HuH-7.5 (cell line): ENCODE data around the gene PRADC1.

Experiments
- DNase-seq: peaks from one replicate; pipeline ENCODE4 v3.0.0; 2011; ENCODE audit warnings: low spot score

The PRADC1 gene

DNA sequence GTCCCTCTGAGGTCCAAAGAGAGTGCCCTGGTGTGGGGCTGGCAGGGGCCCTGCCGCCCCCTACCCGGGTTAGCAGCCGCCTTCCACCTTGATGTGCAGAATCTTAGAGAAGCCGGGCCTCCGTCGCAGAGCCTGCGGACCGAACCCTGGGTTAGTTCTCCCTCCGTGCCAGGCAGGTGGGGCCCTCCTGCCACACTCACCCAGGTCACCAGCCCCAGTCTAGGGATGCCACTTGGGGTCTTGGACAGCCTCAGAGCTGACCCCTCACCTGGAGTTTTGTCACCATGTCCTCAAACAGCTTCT is 25.8 kb upstream of the PRADC1 start:
- no peak for DNase-seq

DNA sequence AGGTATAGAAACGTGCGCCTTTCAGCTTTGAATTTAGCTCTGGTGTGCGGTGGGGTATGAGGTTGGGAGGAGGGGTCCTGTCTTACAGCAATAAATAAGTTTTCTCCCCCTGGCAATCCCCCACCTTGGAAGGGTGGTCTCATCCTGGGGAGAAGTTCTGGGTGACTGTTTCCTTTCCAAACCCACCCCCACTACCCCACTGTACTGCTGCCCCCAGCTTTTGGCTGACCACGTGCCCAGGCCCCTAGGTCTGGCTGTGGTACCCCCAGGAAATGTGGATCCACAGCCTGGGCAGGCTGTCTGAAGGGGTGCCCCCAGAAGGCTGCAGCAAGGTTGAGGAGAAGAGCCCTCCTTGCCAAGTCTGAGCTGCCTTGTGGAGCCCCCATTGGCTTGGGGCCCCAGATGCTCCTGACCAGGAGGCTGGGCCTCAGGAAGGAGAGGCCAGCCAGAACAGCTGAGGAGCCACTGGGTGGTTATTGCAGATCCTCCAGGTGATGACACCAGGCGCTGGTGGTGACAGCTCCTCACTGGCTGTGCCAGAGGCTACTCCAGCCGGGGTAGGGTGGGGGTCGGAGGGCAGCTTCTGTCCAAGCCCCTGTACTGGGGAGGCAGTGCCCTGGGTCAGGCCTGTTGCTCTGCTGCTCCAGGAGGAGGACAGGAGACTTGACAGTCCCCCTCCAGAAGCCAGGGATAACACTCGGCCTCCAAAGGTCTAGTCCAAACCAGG is 25.3 kb upstream of the PRADC1 start:
- DNase-seq = no peak

DNA sequence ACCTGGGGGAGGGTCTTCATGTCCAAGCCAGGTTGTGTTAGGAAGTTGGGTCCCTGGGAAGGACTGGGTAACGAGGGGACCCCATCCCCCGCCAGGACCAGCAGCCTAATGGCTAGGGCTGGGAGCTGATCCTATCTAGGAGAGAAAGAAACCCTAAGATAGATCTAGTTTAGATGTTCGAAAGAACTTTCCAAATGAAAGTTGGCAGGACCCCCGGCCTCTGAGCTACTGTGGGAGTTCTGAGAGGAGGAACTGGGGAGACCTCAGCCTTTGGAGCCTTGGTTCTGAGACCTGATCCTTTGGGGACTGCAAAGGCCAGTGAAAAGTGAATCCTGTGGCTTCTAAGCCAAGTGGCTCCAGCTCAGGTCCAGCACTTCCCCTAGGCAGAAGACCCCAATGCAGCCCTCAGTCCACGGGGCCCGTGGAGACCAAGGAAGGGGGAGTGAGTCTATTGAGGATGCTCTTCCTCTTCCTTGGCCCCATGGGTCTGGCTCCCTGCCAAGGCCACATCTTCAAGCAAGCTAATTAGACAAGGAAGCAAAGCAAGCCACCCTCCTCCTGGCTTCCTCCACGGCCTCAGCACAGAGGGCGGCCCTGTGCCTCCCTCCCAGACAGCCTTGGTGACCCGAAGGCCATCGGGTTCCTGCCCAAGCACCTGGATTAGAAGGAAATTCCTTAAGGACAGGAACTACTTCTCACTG is 24.5 kb upstream of the PRADC1 start:
- DNase-seq = no peak

DNA sequence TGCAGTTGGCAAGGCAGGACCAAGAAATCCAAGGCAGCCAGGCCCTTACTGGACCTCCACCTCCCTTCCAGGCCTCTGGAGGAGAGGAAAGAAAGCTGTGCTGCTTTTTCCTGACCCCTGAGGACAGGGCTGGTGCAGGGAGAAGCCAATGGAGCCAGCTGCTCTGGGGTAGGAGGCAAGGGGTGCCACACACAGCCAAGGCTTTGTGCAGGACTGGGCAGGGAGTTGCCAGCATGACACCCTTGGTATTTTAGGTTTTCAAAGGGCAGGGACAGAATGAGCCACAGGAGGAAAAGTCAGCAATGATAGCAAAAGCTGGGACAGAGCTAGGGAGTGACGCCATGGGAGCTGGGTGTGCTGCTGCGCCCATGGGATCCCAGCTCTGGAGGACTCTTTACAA is 24.0 kb upstream of the PRADC1 start:
- DNase-seq = no peak

DNA sequence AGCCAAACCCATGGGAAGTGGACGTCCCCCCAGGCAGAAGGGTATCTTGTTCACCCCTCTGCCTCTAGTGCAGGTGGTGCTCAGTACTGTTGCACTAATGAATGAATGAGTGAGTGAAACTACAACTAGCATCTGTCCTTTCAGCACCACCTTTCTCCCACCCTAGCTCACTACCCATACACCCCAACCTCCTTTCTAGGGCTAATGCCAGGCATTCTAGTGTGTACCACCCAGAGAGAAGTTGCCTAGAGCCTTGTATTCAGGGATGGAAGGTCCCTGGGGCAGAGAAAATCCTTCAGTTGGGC is 23.5 kb upstream of the PRADC1 start:
- DNase-seq = no peak

DNA sequence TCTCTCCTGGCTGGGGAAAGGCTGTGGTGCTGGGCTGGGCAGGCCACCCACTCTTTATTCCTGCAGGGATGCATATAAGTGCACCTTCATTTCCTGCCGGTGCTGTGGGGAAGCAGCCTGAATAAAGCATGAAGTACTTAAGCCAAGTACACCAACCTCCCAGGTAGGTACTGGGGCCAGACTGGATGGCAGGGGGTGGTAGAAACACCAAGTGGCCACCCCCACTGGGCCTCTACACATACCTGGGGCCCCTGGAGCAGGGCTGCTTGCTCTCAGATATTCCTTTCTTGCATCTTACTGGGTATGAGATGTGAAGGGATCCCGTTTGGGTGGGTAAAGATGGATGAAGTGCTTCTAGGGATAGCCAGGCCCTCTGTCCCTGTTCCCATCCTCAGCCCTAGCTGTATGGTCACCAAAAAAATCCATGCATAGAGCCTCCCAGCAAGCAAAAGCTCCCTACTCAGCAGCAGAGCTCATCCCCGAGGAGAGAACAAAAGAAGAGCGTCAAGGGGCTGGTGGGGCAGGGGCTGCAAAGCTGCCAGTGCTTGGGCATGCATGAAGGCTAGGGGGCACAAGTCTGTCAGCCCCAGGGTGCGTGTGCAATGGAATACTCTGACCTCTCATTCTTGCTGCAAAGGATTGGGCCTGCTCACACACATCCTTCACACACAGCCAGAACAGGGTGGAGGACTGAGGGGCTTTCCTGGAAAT is 23.0 kb upstream of the PRADC1 start:
- DNase-seq = no peak

DNA sequence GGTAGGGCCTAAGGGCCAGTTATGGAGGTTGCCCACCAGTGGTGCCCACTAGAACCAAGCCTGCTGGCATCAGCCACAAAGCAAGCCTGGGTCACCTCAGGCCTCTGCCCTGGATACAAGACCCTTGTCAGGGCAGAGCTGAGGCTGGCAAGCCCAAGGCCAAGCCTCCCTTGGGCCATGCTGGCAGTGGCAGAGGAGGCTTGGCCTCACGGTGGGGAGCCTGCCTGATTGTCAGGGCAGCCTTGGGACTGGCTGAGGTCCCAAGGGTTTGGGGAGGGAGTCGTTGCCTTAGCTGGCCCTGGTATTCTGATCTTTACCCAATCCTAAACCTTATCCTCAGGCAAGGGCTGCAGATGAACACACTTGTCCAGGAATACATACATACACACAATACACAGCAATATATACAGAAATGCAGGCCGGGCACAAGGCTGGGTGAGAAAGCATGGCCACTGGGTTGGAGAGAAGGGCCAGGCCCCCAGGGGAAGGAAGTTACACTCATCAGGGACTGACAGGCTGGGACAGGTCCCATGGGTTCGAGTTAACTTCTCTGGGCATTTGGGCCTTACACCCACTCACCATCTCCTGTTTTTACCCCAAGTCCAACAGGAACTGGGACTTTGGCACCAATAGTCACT is 22.1 kb upstream of the PRADC1 start:
- no peak for DNase-seq

DNA sequence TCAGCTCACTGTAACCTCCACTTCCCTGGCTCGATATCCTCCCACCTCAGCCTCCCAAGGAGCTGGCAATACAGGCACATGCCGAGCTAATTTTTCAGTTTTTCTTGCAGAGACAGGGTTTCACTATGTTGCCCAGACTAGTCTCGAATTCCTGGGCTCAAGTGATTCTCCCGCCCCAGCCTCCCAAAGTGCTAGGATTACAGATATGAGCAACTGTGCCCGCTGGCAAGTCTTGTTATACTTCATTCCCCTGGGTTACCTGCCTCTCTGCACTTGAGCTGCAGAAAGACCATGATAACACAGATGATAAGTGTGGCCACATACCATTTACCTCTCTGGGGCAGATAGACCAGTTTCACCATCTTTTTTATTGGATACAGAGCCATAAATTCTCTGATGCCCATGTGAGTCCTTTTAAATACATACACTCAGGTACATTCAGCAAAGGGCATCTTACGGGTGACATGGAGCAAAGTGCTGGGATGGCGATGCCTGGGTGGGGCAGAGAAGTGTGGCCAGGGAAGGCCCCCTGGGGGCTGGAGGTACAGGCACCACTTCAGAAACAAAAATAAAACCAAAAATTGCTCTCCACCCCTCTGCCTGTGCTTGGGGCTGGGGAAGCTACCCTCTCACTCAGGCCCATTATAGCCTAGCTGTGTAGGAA is 21.4 kb upstream of the PRADC1 start:
- DNase-seq = no peak

DNA sequence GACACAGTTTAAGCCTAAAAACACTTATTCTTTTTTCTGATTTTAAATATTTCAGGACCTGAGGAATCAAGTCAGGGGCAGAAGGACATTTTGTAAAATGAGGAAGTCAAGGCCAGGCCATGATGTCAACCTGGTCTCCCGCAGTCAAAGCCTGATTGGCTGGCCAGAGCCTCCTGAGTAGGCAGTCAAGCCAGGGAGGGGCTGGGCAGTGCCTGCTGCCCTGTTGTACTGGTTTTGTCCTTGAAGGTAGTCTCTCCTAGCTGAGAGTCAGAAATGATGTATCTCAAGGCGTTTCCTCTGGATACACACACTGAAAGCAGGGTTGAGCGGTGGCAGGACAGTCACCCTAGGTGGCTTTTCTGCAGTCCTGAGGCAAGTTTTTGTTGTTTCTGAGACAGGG is 20.9 kb upstream of the PRADC1 start:
- no peak for DNase-seq

DNA sequence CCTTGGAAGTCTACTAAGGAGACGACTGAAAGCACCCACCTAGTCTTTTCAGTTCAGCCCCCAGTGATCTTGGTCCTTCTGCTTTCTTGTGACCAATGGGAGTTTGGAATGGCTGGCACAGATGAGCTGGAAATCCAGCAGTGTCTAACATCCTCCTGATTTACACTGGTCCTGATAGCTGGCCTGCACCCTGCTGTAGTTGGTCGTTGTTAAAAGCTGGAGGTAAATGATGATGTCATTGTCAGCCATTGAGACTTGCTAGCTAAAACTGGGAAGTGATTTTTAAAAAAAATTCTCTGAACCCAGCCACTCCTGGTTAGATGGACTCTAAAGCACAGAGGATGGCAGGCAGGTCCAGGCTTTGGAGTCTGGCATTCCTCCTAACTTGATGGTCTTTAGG is 20.4 kb upstream of the PRADC1 start:
- no peak for DNase-seq

DNA sequence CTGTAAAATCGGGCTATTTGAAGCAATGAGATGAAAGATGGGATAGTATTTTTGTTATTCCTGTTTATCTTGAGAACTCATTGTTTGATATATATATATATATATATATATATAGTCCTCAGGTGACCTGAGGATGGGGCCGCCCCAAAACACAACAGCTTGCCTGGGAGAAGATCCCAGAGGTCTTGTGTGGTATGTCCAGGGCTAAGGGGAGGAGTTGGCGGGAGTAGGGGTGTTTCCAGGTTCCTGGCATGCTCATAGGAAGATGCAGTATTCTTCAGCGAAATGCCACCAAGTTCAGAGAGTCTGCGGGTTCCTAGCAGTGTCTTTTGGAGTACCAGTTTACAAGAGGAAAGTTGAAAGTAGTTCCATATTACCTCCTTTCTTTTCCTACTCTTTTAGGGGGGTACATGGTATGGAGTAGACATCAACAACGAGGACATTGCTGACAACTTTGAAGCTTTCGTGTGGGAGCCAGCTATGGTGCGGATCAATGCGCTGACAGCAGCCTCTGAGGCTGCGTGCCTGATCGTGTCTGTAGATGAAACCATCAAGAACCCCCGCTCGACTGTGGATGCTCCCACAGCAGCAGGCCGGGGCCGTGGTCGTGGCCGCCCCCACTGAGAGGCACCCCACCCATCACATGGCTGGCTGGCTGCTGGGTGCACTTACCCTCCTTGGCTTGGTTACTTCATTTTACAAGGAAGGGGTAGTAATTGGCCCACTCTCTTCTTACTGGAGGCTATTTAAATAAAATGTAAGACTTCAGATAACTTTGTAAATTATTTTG is 19.4 kb upstream of the PRADC1 start:
- DNase-seq = no peak

DNA sequence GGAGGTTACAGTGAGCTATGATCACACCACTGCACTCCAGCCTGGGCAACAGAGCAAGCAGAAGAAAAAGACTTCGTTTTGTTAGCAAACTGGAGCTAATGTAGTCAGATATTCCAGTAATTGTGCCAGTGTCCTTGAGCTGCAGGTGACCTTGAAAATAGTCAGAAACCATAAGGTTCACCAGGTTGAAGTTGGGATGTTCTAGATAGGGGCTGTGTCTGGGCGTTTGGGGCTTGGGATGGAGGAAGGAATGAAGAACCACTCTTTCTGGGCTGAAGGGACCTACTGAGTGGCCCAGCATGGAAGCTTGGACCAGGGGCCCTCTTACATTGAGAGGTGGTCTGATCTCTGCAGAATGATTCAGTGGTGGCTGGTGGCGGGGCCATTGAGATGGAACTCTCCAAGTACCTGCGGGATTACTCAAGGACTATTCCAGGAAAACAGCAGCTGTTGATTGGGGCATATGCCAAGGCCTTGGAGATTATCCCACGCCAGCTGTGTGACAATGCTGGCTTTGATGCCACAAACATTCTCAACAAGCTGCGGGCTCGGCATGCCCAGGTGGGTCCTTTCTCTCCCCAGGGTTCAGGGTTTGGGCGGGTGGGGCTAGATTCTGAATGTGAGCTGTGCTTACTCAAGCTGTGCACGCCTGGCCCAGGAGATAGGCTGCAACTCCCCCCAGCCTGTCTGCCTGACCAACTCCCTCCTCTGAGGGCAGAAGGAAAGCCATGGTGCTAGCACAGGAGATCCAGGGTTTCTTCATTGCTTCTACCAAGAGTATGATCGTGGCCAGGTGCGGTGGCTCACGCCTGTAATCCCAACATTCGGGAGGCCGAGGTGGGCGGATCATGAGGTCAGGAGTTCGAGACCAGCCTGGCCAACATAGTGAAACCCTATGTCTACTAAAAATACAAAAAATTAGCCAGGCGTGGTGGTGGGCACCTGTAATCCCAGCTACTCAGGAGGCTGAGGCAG is 18.1 kb upstream of the PRADC1 start:
- DNase-seq = no peak

DNA sequence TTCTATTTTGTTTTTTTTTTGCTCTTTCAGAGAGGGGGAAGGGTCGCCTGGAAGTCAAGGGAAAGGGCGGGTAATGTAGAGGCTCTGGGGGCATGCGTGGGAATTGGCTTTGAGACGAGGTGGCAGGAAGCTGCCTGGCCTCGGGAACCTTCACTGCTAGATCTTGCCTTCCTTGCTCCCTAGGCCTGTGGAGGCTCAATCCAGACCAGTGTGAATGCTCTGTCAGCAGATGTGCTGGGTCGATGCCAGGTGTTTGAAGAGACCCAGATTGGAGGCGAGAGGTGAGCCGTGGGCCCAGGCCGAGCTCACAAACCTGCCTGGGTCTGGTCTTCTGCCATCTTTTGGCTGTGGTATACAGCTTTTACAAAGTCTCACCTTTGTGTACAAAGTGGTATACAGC is 16.6 kb upstream of the PRADC1 start:
- no peak for DNase-seq

DNA sequence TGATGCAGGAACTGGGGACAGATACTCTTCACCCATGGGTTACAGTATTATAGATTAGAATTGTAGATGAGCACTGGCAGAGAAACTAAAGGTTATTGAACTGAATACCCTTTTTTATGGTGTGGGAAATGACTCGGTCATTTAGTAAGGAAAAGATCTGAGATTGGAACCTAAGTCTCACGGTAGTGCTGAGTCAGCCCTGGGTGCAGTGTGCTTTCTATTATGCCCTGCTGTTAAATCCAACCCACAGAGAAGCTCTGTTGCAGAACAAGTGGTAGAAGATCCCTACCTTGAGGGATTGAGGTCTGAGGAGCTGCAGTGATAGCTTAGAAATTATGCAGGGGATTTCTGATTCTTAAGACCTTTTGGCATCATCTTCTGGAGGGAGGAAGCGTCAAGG is 13.8 kb upstream of the PRADC1 start:
- DNase-seq = no peak

DNA sequence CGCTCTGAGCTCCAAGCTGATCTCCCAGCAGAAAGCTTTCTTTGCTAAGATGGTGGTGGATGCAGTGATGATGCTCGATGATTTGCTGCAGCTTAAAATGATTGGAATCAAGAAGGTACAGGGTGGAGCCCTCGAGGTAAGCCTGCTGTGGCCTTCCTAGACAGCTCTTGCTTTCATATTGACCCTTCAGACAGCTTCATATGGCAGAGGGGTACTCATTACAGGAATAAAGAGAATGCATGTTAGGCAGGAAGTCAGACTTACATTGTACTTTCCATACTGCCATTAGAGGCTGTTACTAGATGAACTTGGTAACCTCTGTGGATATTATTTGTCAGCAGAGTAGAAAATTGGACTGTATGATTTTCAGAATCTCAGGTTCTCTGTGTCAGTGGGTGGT is 11.5 kb upstream of the PRADC1 start:
- no peak for DNase-seq

DNA sequence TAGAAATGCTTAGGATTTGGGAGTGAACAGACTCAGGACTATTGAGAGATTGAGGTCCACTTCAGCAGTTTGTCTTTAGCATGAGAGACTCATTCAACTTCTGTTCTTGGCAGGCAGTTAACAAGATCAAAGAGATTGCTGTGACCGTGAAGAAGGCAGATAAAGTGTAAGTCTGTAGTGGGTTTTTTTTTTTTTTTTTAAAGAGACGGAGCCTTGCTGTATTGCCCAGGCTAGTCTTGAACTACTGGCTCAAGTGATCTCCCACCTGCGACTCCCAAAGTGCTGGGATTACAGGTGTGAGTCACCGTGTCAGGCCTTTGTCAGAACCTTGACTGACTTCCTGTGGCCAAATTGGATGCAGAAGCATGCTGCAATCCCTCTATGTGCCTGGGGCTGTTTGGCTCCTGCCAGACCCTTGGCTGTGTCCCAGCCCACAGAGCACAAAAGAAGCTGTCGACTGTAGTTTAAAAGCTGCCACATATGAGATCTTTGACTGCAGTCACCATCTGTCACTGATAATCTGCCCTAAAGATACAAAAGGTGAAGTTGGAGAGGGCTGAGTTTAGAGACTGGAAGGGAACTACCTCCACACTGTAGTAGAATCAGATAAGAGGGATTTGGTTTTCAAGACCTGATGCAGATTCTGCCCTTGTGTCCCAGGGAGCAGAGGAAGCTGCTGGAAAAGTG is 11.0 kb upstream of the PRADC1 start:
- no peak for DNase-seq

DNA sequence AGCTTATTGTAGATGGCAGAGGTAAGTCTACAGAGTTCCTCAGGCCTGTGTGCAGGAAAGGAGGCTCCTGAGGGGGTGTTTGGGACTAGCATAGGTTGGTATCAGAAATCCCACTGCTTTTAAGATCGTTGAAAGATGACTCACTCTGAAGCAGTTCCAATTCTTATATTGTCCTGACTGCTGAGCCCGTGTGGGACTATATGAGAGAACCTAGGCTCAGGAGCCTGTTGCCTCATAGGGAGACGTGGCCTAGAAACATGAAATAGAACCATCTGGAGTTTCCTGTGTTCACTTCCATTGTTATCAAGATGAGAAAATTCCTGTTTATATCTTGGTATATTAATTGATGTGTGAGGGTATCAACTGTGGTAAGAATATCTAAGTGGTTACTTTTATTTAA is 6.7 kb upstream of the PRADC1 start:
- DNase-seq = no peak

DNA sequence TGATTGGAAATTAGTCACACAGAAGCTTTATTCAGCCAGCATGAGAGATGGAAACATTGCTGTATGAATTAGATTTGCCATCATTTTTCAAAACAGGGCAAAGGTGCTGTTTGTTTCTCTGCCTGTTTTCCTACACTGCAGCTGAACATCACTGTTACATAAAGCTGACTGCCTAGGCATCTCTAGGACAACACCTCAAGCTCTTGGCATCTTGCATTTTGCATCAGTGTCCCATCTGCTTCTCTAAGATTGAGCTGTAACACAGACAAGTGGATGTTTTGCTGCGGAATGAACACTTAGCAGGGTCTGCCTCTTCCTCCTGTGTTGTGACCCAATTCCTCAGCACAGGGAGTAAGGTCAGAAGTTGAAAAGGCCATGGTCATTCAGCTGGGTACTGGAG is 5.9 kb upstream of the PRADC1 start:
- no peak for DNase-seq

DNA sequence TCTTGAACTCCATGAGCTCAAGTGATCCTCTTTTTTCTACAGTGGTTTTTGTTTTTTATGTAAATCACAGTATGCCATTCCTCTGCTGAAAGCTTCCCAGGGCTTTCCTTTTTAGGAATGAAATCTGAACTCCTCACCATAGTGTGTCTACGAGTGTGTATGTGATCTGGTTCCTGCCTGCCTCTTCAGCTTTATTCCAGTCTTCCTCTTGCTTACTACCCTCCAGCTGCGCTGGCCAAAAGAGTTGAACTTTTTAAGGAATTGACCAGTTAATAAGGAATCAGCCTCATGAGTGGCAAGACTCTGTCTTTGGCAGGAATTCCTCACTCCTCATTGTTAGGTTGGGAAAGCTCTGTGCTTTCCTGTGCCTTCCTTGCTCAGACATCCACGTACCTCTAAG is 5.1 kb upstream of the PRADC1 start:
- DNase-seq = no peak

DNA sequence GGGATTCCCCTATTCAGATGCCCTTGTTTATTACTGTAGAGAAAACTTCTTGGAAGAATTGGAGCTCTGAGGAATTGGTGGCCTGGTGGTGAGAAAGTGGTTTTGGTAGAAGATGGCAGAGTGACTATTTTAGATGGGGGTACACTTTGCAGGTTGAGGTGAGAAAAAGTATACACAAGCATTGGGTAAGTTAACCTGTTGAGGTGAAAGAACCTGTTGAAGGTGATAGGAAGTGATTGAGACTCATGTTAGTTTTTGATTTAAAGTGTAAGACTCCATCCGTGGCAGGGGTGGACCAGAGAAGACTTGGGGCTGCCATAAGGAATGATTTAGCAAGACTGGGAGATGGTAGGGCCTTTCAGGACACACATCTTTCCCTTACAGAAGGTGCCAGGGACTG is 4.1 kb upstream of the PRADC1 start:
- DNase-seq = no peak
